MM.1S (cell line): ENCODE results near the gene RRP1.

Experiments
- CTCF ChIP-seq: fragments of 300-600 bp; sonication (generic); IDR thresholded peaks from 2 replicates; pipeline ENCODE4 v1.5.1; 2016; ENCODE audit warnings: antibody characterized with exemption, low read length, mixed read lengths
- EZH2 ChIP-seq: fragments of 300-600 bp; sonication (generic); optimal IDR thresholded peaks from 2 replicates; pipeline ENCODE3; 2017; ENCODE audit warnings: low read depth, mild to moderate bottlenecking, antibody characterized with exemption, low read length, mixed read lengths

- no peak for TF ChIP-seq CTCF
- TF ChIP-seq EZH2 = no peak
Observed at GRCh38 chr21:43848771-43849170, 59.4 kb downstream of the RRP1 start.
